CD4-positive, alpha-beta T cell treated with Interleukin-6 at 100 ng/mL for 8 hours (primary cell): ENCODE results near the gene DMRTA1.
A peak's percentile ranks its signal among the peaks of the same experiment; 100 is the strongest.
"Not testable (repeated sequence)": the region's sequence is repeated elsewhere in the genome, so short reads cannot be mapped to it uniquely, and the experiment has no call there.

ENCODE experiments used
- DNase-seq: peaks from one replicate; pipeline ENCODE4 v3.0.0-alpha.2; 2020; ENCODE audit warnings: mixed read lengths, low spot score

DMRTA1 gene, protein sequence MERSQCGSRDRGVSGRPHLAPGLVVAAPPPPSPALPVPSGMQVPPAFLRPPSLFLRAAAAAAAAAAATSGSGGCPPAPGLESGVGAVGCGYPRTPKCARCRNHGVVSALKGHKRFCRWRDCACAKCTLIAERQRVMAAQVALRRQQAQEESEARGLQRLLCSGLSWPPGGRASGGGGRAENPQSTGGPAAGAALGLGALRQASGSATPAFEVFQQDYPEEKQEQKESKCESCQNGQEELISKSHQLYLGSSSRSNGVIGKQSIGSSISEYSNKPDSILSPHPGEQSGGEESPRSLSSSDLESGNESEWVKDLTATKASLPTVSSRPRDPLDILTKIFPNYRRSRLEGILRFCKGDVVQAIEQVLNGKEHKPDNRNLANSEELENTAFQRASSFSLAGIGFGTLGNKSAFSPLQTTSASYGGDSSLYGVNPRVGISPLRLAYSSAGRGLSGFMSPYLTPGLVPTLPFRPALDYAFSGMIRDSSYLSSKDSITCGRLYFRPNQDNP

DNA sequence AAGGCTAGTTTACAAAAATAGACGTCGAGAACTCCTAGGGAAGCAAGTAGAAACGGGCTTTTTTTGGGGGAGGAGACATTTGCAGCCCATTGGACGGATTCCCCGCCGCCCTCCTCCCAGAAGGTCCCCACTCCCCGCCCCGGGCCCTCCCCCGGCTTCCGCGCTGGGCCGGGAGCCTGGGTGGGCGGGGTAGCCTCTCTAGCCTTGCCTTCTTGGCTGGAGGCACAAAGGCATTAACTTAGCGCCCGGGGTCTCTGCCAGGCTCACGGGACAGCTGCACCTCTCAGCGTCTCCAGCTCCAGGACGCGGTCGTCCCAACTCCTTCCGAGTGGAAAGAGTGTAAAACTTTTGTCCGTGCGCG, at the start of gene DMRTA1:
TSS of gene DMRTA1 (plus strand) at position 236 of the 361 bp plus-strand sequence. CDS start 242 bp downstream, outside the sequence.
- no peak for DNase-seq

DNA sequence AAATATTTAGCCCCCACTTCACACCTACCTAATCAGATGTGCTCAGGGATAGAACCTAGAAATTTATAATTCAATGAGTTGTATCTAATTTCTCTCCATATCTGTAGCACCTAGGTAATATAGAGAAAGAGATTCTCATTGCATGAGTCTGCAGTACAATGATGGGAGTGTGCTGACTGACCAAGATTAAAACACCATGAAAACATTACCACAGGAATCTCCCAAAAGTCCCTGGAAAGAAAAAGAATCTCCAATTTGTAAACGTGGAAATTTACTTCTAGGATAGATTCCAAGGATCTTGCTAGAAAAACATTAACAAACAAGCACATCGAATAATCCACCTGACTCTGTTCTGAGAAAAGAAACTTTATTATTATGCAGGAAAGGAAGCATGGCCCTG, 45.0 kb upstream of the DMRTA1 start:
- no peak for DNase-seq

DNA sequence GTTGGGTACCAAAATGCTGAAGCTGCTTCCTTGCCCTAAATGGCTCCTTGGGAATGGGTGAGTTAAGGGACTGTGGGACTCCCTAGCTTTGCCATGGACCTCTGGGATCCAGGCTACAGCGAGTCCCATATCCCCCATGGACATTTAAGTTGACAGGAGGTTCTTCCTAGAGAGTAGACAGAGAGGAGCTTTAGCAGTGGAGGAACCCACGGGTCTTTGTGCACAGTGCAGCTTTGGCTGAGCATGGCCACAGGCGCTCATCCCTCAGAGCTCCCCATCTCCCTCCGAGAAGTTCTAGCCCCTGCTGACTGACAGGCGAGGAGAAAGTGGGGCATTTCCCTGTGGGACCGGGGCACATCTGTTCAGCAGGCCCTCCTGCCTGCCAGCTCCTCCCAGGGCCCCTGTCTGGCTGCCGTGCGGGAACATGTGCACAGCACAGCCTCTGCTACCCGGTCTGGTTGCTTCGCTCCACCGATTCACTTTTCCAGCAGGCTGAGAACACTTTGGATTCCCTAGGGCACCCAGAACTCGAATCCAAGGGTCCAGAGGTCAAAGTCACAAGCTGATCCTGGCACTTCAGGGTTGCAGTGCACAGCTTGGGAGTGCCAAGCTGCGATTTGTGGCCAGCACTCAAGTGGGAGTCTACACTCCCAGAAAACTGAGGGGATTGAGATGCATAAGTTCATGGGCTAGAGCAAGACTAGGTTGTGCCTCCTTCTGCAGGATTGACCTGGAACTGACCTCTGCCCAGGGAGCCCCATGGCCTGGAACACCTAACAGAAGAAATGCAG, 40.6 kb upstream of the DMRTA1 start:
- DNase-seq, result no peak

DNA sequence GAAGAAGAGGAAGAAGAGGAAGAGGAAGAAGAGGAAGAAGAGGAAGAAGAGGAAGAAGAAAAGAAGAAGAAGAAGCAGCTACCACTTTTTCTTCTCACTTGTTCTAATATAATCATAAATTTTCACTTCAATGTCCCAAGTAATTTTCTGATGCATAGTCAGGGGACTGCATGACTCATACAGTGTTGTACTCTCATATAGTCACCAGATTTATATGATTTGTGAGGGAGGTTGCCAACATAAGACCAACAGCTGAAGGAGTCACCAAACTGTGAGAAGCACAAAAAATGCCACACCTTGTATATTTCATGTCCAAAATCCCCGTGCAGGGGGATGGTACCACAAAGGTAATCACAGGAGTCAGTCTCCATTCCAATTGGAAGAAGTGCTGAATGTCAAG, 32.7 kb upstream of the DMRTA1 start:
- DNase-seq, result no peak

DNA sequence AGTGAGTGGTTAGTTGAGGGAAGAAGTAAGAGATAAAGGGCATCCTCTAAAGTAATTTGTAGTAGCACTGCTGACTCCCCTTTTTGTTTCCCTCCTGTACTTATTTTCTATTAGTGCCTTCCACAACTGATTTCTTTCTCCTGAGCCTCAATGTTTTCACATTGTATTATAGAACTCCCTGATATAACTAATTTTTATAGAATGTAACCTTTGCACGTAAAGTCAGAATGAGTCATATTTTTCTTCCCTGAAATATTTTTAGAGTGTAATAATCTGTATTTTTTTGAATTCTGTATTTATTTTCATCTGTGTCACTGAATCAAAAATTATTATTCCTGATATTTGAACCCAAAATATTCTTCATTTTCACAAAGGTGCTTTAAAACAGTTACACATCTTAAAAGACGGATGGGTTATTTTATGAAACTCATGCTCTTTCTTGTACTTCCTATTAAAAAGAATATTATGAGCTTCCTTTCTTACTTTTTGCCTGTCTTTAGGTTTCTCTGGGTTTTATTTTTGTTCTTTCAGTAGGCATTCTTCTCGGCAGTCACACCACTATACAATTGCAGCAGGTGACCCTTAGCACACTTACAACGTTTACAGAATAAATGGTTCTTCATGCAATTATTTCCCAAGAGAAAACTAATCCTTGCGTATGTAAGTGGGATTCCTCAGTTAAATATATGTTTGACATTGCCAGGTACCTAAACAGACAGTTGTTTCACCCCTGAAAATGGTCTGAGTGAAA, 30.5 kb upstream of the DMRTA1 start:
- no peak for DNase-seq

DNA sequence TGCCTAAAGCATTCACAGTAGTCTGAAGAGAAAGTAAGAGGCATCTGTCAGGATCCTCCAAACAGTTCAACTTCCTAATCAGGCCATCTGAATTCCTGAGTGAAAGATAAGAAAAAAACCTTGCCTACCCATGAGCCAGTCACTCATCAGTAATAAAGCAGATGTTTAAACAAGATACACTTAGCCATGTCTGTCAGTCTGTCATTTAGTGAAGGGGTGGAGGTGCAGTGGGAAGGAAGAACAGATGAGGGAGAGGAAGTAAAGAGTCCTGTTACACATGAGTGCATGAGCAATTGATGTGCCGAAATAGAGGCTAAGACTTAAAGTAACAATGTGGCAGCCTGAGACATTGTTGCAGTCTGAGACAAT, 29.9 kb upstream of the DMRTA1 start:
- no peak for DNase-seq

DNA sequence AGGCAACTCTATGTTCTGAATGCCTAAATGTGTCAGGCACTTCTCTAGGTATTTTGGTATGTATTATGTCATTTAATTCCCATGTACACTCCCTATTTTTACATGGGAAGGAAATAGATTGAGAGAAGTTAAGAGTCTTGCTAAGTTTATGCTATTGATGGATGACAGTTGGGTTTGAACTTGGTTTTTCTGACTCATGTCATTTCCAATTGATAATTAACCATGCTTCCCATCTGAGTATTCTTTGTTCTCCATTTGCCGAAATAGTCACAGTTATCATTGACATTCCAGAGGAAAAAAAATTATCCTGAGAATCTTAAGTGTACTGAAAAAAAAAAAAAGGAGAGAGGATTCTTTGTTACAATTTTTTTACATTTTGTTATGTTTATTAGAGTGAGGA, 23.1 kb upstream of the DMRTA1 start:
- DNase-seq, result no peak

DNA sequence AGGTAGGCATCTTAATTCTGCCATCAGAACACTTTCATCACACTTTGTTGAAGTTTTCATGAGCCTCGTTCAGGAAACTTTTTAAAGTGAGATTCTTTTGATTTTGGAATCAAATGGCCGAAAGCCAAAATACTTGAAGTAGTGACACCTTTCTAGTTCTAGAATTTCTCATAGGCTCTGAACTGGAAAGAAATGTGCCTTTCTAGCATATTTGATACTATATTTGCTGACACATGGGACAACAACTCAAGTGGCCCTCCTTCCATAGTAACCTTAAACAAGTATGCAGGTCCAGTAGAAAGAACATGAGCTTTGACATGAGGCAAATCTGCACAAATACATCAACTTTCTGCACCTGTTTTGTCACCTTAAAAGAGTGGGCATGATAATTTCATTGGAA, 22.0 kb upstream of the DMRTA1 start:
- DNase-seq, result no peak

DNA sequence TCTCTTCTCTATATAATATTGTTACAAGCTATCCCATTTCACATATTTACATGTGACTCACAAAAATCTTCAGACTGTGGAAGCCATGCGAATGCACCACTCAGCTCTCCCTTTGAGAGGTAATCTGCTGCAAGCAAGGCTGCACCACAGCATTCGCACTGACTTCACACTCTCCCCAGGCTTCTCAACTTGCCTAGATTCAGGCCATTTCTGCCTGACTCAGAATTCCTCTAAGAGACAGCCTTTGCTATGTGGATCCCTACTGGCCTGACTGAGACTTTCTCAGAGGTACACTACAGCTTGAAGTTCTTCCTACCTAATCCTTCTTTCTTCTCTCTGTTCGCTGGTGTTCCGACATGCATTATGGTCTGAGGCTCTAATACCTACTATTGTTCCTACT, 21.1 kb upstream of the DMRTA1 start:
- DNase-seq, result no peak

DNA sequence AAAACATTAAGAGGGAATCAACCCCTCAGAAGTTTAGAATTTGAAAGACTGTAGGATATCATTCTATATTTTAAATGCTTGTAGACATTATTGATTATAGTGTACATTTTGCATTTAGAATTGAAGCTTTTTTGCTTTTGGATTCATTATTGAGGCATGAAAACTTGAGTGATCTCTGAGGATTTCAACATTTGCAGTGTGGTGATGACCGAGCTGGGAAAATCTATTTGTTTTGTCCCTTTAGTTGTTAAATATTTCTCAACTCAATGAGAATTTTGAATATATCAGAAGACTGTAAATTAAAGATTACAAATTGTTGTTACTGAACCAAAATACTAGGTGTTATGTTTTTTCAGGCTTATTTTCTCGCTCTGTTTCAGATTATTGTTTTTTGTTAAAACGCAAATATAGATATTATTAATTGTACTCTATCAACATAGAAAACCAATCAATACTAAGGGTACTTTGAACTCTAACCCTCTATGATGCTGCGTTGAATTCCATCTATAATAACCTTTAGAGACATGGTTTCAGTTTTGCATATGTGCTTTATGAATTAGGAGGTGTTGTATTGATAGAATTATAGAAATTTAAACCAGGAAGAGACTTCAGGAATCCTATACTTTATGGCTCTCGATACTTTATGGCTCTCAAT, 19.3 kb upstream of the DMRTA1 start:
- DNase-seq, result no peak

DNA sequence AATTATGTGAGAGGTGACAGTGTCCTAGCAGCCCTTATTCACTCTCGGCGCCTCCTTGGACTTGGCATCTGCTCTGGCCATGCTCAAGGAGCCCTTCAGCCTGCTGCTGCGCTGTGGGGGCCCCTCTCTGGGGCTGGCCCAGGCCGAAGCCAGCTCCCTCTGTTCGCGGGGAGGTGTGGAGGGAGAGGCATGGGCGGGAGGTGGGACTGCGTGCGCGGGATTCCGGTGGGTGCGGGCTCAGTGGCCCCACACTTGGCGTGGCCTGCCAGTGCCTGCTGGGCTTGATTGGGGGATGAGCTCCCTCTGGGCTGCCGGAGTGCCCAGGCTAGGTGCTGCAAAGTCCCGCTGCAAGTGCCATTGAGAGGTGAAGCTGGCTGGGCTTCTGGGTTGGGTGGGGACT, 12.9 kb upstream of the DMRTA1 start:
- no peak for DNase-seq

DNA sequence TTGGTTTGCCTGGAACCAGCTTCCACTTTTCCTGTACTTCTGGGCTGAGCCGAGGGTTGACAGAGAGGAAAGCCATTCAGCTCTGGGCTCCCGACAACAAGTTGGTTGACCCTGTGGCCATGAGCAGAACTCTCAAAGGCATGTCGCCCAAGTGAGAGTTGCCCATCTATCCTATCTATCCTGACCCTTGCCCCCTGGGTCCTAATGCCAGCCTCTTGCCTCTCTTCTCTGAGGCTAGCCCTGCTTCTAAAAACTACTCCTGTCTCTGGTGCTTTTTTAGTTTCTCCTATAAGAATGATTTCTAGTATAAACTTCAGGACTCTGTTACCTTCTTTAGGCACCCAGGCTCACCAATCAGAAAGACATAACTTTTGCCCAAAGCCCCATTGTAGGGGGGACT, 11.4 kb upstream of the DMRTA1 start:
- not testable (repeated sequence) for DNase-seq

DNA sequence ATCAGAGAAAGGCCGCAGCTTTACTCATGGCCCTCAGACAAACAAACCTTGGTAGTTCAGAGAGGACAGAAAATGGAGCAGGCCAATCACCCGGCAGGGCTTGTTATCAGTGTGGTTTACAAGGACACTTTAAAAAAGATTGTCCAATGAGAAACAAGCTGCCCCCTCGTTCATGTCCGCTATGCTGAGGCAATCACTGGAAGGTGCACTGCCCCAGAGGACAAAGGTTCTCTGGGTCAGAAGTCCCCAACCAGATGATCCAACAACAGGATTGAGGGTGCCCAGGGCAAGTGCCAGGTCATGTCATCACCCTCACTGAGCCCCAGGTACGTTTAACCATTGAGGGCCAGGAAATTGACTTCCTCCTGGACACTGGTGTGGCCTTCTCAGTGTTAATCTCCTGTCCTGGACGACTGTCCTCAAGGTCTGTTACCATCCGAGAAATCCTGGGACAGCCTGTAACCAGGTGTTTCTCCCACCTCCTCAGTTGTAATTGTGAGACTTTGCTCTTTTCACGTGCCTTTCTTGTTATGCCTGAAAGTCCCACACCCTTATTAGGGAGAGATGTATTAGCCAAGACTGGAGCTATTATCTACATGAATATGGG, 9.1 kb upstream of the DMRTA1 start:
- DNase-seq, result not testable (repeated sequence)

DNA sequence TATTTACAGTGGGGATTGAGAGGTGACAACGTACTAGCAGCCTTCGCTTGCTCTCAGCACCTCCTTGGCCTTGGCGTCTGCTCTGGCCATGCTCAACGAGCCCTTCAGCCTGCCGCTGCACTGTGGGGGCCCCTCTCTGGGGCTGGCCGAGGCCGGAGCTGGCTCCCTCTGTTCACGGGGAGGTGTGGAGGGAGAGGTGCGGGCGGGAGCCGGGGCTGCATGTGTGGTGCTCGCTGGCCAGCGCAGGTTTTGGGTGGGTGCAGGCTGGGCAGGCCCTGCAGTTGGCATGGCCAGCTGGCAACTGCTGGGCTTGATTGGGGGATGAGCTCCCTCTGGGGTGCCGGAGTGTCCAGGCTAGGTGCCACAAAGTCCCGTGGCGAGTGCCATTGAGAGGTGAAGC, 5.8 kb upstream of the DMRTA1 start:
- no peak for DNase-seq

DNA sequence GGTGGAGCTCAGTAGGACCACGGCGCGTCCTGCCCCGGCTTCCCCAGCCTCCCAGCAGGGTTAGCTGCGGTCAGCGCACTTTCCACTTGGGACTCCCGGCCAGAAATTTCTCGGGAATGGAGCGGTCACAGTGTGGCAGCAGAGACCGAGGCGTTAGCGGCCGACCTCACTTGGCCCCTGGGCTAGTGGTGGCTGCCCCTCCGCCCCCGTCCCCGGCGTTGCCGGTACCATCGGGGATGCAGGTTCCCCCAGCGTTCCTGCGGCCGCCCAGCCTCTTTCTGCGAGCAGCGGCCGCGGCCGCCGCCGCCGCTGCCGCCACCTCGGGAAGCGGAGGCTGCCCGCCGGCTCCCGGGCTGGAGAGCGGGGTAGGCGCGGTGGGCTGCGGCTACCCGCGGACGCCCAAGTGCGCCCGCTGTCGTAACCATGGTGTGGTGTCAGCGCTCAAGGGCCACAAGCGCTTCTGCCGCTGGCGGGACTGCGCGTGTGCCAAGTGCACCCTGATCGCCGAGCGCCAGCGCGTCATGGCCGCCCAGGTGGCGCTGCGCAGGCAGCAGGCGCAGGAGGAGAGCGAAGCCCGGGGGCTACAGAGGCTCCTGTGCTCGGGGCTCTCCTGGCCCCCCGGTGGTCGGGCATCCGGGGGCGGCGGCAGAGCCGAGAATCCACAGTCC, 460 bp downstream of the DMRTA1 start:
- no peak for DNase-seq

DNA sequence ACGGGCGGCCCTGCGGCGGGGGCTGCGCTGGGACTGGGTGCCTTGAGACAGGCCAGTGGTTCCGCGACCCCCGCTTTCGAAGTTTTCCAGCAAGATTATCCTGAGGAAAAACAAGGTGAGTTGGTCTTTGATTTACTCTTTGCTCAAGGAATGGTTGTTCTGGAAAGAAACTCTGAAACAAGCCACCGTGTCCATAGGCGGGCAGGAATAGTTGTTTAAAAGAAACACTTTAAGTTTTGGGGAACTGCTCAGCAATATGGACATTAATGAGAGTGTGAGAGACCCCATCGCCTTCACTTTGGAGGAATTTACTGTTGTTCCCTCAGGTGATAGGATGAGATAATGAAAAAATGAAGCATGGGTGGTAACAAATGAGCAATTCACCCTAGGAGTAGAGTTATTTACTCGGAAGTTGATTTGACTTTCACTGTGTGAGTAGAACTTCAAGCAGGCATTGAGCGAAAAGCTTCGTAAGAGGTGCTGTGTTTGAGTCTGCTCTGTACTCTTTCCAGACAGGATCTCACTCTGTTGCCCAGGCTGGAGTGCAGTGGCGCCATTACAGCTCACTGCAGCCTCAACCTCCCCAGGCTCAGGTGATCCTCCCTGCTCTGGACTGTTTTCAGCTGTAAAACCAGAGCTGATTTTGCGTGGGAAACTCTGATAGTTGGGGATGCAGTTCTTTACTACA, 1.1 kb downstream of the DMRTA1 start:
- DNase-seq, result no peak

DNA sequence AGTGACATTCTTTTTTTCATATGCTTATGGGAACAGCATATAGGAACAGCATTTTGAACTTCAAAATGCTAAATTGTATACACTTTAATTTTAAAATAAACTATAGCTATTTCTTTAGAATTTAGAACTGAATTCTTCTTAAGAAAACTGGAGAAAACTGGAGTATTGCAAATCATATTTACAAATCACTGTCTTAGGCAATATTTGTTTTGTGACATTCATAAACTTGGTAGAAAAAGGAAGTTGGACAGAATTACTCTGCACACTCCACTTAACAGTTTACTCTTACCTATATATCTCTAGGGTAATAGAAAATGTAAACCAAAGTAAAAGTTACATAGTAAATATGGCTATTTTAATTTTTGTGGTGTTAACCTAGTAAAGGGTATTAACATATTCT, 3.1 kb downstream of the DMRTA1 start:
- no peak for DNase-seq

DNA sequence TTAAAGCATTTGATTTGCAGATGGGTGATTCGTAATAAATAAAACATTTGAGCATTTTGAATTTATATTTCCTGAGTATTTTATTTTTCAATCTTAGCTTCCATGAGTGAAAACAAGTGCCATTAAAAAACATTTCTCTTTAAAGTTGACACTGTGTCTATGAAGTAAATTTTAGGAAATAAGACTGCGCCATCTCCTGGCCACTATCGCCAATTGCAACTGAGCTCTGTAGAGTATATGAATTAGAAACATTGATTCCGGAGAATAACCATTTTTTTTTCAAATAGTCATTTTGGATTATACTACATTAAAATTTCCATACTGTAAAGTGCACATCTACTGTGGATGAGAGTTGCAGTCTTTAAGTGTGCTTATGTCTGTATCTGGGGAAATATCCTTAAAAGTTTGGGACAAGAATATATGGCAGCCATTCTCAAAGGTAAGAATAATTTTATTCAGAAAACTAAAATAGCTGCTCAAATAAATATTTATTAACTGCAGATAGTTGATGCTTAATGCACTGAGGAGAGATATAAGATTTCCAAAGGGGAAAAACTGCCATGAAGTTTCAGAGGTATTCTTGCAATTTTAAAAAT, 5.9 kb downstream of the DMRTA1 start:
- DNase-seq, result peak; percentile 18

DNA sequence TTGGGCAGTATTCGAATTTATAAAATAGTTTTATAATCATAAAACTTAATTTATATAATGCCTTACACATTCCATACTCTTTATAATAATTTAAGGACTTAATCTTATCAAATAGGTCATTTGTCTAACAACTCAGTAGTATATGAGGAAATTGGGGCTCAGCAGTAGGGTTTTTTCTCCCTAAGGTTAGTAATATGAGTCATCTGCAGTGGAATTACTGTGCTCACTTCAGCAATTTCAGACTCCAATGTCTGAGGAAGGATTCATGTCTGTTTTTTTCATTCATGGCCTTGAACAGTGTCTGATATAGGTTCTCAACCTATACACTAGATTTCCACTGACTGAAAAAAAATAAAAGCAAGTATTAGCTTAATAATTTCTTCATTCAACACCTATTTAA, 7.4 kb downstream of the DMRTA1 start:
- DNase-seq, result no peak

DNA sequence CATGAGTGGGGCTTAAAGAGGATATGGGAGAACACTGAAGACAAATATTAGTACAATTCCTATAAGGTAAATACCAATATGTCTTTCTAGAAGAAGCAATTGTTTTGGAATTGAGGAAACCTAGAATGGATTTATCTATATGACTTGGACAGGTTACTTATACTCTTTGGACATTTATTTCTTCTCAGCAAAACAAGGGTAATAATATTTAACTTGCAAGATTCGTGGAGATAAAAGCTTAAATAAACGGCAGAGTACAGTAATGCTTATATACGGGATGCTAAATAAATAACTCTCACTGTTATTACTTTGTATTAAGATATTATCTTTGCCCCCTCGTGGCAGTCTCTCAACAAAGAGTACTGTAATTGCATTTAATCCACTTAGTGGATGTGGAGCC, 8.6 kb downstream of the DMRTA1 start:
- DNase-seq, result no peak
